ENCODE measurements around the gene TBX2.

DNA sequence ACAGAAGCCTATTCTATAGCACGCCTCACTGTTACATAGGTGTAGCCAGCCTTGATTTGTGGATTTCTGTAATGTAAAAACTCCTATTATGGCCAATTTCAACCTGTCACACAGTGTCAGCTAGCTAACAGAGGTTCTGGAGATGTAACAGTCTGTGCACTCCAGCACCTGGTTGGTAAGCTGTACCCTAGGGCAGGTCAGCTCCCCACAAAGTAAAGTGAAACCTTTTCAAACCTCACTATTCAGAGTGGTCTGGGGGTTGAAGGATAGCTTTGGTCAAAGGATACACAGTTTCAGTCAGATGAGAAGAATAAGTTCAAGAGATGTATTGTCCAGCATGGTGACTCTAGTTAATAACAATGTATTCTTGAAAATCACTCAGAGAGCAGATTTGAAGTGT lies 28.5 kb upstream of the TBX2 start:
- TF ChIP-seq, protein P1, sequence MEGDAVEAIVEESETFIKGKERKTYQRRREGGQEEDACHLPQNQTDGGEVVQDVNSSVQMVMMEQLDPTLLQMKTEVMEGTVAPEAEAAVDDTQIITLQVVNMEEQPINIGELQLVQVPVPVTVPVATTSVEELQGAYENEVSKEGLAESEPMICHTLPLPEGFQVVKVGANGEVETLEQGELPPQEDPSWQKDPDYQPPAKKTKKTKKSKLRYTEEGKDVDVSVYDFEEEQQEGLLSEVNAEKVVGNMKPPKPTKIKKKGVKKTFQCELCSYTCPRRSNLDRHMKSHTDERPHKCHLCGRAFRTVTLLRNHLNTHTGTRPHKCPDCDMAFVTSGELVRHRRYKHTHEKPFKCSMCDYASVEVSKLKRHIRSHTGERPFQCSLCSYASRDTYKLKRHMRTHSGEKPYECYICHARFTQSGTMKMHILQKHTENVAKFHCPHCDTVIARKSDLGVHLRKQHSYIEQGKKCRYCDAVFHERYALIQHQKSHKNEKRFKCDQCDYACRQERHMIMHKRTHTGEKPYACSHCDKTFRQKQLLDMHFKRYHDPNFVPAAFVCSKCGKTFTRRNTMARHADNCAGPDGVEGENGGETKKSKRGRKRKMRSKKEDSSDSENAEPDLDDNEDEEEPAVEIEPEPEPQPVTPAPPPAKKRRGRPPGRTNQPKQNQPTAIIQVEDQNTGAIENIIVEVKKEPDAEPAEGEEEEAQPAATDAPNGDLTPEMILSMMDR (IDR thresholded peaks at IDR 0.05) = no peak
- TF ChIP-seq POLR2A (IDR thresholded peaks at IDR 0.05) = no peak

Data from sigmoid colon (tissue), 3 donors.